HEK293 (cell line): ENCODE measurements around the gene SLMAP.

ENCODE experiments used
- ZNF114 ChIP-seq: fragments of 450-650 bp; formaldehyde crosslinking; IDR thresholded peaks from 2 replicates; pipeline ENCODE4 v1.5.0; 2017; ENCODE audit warnings: missing biosample characterization, missing genetic modification characterization
- TF ChIP-seq, protein P1 (sequence below): fragments of 450-650 bp; formaldehyde crosslinking; IDR thresholded peaks from 2 replicates; pipeline ENCODE4 v1.5.1; 2016; ENCODE audit warnings: missing biosample characterization, missing genetic modification characterization
- TF ChIP-seq, protein P2 (sequence below): fragments of 450-650 bp; formaldehyde crosslinking; IDR thresholded peaks from 2 replicates; pipeline ENCODE4 v1.5.1; 2016; ENCODE audit warnings: missing biosample characterization, missing genetic modification characterization, low read depth

DNA sequence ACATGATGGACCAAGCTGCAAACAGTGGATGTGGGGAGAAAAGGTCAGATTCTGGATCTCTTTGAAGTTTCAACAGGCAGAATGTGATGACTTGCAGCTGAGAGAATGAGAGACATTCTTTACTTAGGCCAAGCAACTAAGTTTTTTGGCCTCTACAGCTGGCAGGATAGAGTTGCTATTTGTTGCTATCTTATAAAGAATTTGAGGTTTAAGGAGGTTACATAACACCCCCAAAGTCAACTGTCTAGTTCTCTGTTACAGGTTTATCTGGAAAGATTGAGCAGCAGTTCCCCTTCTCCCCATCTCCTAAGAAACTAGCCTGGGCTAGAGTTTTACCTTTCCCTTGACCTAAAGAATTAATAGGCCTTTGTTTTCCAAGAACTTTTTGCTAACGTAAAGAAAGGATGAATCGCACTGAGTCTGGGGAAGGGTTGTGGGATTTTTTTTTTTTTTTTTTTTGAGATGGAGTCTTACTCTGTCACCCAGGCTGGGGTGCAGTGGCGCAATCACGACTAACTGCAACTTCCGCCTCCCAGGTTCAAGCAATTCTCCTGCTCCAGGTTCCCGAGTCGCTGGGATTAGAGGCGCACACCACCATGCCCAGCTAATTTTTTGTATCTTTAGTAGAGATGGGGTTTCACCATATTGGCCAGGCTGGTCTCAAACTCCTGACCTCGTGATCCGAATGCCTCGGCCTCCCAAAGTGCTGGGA, 26.6 kb upstream of the SLMAP start:
- TF ChIP-seq ZNF114 (tag by site-specific recombination), result no peak
- TF ChIP-seq, protein P1, sequence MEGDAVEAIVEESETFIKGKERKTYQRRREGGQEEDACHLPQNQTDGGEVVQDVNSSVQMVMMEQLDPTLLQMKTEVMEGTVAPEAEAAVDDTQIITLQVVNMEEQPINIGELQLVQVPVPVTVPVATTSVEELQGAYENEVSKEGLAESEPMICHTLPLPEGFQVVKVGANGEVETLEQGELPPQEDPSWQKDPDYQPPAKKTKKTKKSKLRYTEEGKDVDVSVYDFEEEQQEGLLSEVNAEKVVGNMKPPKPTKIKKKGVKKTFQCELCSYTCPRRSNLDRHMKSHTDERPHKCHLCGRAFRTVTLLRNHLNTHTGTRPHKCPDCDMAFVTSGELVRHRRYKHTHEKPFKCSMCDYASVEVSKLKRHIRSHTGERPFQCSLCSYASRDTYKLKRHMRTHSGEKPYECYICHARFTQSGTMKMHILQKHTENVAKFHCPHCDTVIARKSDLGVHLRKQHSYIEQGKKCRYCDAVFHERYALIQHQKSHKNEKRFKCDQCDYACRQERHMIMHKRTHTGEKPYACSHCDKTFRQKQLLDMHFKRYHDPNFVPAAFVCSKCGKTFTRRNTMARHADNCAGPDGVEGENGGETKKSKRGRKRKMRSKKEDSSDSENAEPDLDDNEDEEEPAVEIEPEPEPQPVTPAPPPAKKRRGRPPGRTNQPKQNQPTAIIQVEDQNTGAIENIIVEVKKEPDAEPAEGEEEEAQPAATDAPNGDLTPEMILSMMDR, result no peak
- TF ChIP-seq, protein P2, sequence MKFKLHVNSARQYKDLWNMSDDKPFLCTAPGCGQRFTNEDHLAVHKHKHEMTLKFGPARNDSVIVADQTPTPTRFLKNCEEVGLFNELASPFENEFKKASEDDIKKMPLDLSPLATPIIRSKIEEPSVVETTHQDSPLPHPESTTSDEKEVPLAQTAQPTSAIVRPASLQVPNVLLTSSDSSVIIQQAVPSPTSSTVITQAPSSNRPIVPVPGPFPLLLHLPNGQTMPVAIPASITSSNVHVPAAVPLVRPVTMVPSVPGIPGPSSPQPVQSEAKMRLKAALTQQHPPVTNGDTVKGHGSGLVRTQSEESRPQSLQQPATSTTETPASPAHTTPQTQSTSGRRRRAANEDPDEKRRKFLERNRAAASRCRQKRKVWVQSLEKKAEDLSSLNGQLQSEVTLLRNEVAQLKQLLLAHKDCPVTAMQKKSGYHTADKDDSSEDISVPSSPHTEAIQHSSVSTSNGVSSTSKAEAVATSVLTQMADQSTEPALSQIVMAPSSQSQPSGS (tag by site-specific recombination), result no peak
